ENCODE data around the gene SORCS2.

Gene SORCS2

GRCh38 chr4:7342223-7343080 is 150.1 kb downstream of the SORCS2 start:
- TF ChIP-seq CTCF (conservative IDR thresholded peaks at IDR 0.05; ENCODE audit: low read depth): no peak
- DNase-seq (ENCODE audit: low spot score): no peak
- POLR2A ChIA-PET (ENCODE audit: low non-redundant PET): no interaction called here
- peak overlapping the region; percentile 68 for H3K27ac ChIP-seq
- CTCF ChIA-PET: no interaction called here

- no peak for DNase-seq (ENCODE audit: low spot score)
- peak overlapping the region; percentile 68 for H3K27ac ChIP-seq
- POLR2A ChIA-PET (ENCODE audit: low non-redundant PET): no interaction called here
- no peak for TF ChIP-seq CTCF (conservative IDR thresholded peaks at IDR 0.05; ENCODE audit: low read depth)
- CTCF ChIA-PET: no interaction called here
These were observed 150.8 kb downstream of the SORCS2 start for GRCh38 chr4:7343081-7343655.

GRCh38 chr4:7343950-7344349 is 151.6 kb downstream of the SORCS2 start:
- H3K27ac ChIP-seq: peak overlapping the region; percentile 68
- TF ChIP-seq CTCF (conservative IDR thresholded peaks at IDR 0.05; ENCODE audit: low read depth): no peak
- POLR2A ChIA-PET (ENCODE audit: low non-redundant PET): no interaction called here
- CTCF ChIA-PET: no interaction called here
- DNase-seq (ENCODE audit: low spot score): no peak

GRCh38 chr4:7344636-7345155 is 152.4 kb downstream of the SORCS2 start:
- POLR2A ChIA-PET (ENCODE audit: low non-redundant PET): no interaction called here
- CTCF ChIA-PET: no interaction called here
- DNase-seq (ENCODE audit: low spot score): no peak
- no peak for TF ChIP-seq CTCF (conservative IDR thresholded peaks at IDR 0.05; ENCODE audit: low read depth)
- peak overlapping the region; percentile 68 for H3K27ac ChIP-seq

- ChIA-PET CTCF (no interaction called here), POLR2A (ENCODE audit: low non-redundant PET) (interaction anchor here (0.6 kb wide), 1 partner anchor 88 kb away, joined by 4 read pairs; no protein-coding TSS in a partner anchor)
- peak; percentile 36 for DNase-seq (ENCODE audit: low spot score)
These were observed 155.6 kb downstream of the SORCS2 start for GRCh38 chr4:7347981-7348380.

More at GRCh38 chr4:7347981-7348380, 155.6 kb downstream of the SORCS2 start:
- H3K27ac ChIP-seq: no peak overlapping the region
- no peak for TF ChIP-seq CTCF (conservative IDR thresholded peaks at IDR 0.05; ENCODE audit: low read depth)

Measured in RWPE1 (cell line).